Ovary (tissue), 9 donors: ENCODE measurements around the gene UTP20. TPM values are rescaled to one million over a fixed set of nuclear protein-coding genes. Genes with fewer than 3 reads are reported as not detected.

ENCODE experiments used
- DNase-seq, 5 donors: peaks; one replicate each; pipeline ENCODE4 v3.0.0-alpha.2; 2019 to 2020
- H3K27ac ChIP-seq, 2 donors: fragments of 200-600 bp; one replicate each; pipeline versions ENCODE4 v1.5.1 to v1.8.0; 2019 to 2022
- H3K27me3 ChIP-seq: fragments of 200-600 bp; one replicate; pipeline ENCODE4 v1.8.0; 2022
- H3K36me3 ChIP-seq: fragments of 200-600 bp; sonication (generic); one replicate; pipeline ENCODE4 v1.5.1; 2019
- H3K4me1 ChIP-seq: one replicate; pipeline ENCODE4 v1.8.1; 2013; ENCODE audit warnings: mild to moderate bottlenecking, moderate library complexity; ENCODE audit not compliant: insufficient read depth
- H3K4me3 ChIP-seq: fragments of 200-600 bp; sonication (generic); one replicate; pipeline ENCODE4 v1.5.1; 2017
- H3K9me3 ChIP-seq, 2 donors: fragments of 200-600 bp in 1 of 2; sonication (generic) in 1 of 2; one replicate each; pipeline versions ENCODE4 v1.5.1 to v1.8.1; 2013 to 2019; ENCODE audit warnings: mild to moderate bottlenecking in 1 of 2, moderate library complexity in 1 of 2
- CTCF ChIP-seq, 3 donors: fragments of 450-650 bp in 2 of 3; fragments of 200-600 bp in 1 of 3; IDR thresholded peaks; one replicate each; pipeline versions ENCODE4 v1.5.1 to v1.8.0; 2016 to 2022; ENCODE audit warnings: antibody characterized with exemption in 3 of 3, mild to moderate bottlenecking in 1 of 3
- EP300 ChIP-seq: sonication (generic); formaldehyde crosslinking; IDR thresholded peaks from one replicate; pipeline ENCODE4 v1.6.1; 2017; ENCODE audit warnings: antibody characterized with exemption
- POLR2A ChIP-seq: fragments of 450-650 bp; IDR thresholded peaks from one replicate; pipeline ENCODE4 v1.6.1; 2017; ENCODE audit warnings: antibody characterized with exemption, mild to moderate bottlenecking, moderate library complexity
- WGBS, 3 donors: extraction: QIAGEN DNeasy Blood & Tissue Kit in 1 of 3; methylation state at CpG; one replicate each; pipeline versions ENCODE4 v1.1.5 to v1.1.7; 2013 to 2017; 5-methylcytosine and 5-hydroxymethylcytosine counted together
- intact Hi-C, 4 donors: fragments of 100-400 bp; cut with DNase I; formaldehyde crosslinking; loops; one replicate each; pipeline versions ENCODE4 v1.11.0 to v1.15.1; 2022 to 2023
- polyA plus RNA-seq, 2 donors: library from polyadenylated mRNA; stranded (reverse); fragments of 200-250 nt in 1 of 2; fragments of 350-450 nt in 1 of 2; fragmentation: Illumina TruSeq in 1 of 2; extraction: RNeasy Lipid Tissue Mini Kit (QIAGEN cat#74804) in 1 of 2; gene quantifications; one replicate each; pipeline ENCODE4 v1.2.3, GENCODE V29; 2013 to 2014
- total RNA-seq, 7 donors: library from RNA; depleted of rRNA in 2 of 7; stranded (reverse); fragments of >200 nt in 2 of 7; fragmentation: NEBNext Ultra II Directional in 3 of 7; extraction: Animal tissue kit (Norgen Biotek cat#: 25700) in 3 of 7; gene quantifications; one replicate each; pipeline versions ENCODE4 v1.1.0 to v1.2.4, GENCODE V29; 2016 to 2023
- donor health status: DM: no; HTN: no; CAD: no; lungs with moderate emphysema.
- donor health status: DM: no; HTN: no; CAD: no.
- donor health status: Bipolar disorder and iron deficiency.
- donor health status: DM: yes; HTN: yes; CAD: no.
- donor health status: DM: no; HTN: no; CAD: no.
- donor health status: DM: yes; HTN: yes; CAD: no.

The UTP20 gene
- total and polyA plus RNA-seq, 9 donors: 3.4 to 27.7 (median 14.9) TPM

GRCh38 chr12:101323255-101323654 is 43.4 kb downstream of the UTP20 start:
- no peak for DNase-seq
- Histone ChIP-seq H3K9me3 (no peaks in the 10 kb centered on the region), H3K36me3 (no peaks in the 10 kb centered on the region), H3K4me3 (no peak overlapping the region), H3K27ac (no peak overlapping the region), H3K4me1 (no peaks in the 10 kb centered on the region), H3K27me3 (no peaks in the 10 kb centered on the region)
- WGBS, 3 donors: 99 to 100% (median 100%) methylated on average over 1 of the region's 1 CpG
- intact Hi-C loops: no loop called here
- TF ChIP-seq CTCF (IDR thresholded peaks at IDR 0.05): no peak
- TF ChIP-seq POLR2A: no peak

- H3K36me3 ChIP-seq: no peaks in the 10 kb centered on the region
Observed at GRCh38 chr12:101325590-101325989, 45.7 kb downstream of the UTP20 start.

GRCh38 chr12:101327051-101327450 is 47.1 kb downstream of the UTP20 start:
- intact Hi-C loops: no loop called here
- WGBS, 3 donors: 90 to 98% (median 98%) methylated on average over 8 of the region's 8 CpGs
- Histone ChIP-seq H3K9me3 (no peaks in the 10 kb centered on the region), H3K27me3 (no peaks in the 10 kb centered on the region), H3K27ac (no peak overlapping the region), H3K4me3 (no peak overlapping the region), H3K4me1 (no peaks in the 10 kb centered on the region), H3K36me3 (no peaks in the 10 kb centered on the region)
- no peak for TF ChIP-seq CTCF (IDR thresholded peaks at IDR 0.05)
- TF ChIP-seq POLR2A: no peak
- TF ChIP-seq EP300: no peak
- no peak for DNase-seq

More at GRCh38 chr12:101325590-101325989, 45.7 kb downstream of the UTP20 start:
- no peaks in the 10 kb centered on the region for H3K9me3 ChIP-seq
- WGBS, 3 donors: 89 to 90% (median 89%) methylated on average over 3 of the region's 3 CpGs
- H3K4me1 ChIP-seq: no peaks in the 10 kb centered on the region
- H3K27me3 ChIP-seq: no peaks in the 10 kb centered on the region
- no peak overlapping the region for H3K27ac ChIP-seq
- no peak for TF ChIP-seq POLR2A
- no peak for TF ChIP-seq CTCF (IDR thresholded peaks at IDR 0.05)
- no peak for TF ChIP-seq EP300
- H3K4me3 ChIP-seq: no peak overlapping the region
- DNase-seq: no peak
- intact Hi-C loops: no loop called here

GRCh38 chr12:101327546-101327945 is 47.6 kb downstream of the UTP20 start:
- intact Hi-C loops: no loop called here
- Histone ChIP-seq H3K9me3 (no peaks in the 10 kb centered on the region), H3K4me3 (no peak overlapping the region), H3K27me3 (no peaks in the 10 kb centered on the region), H3K4me1 (no peaks in the 10 kb centered on the region), H3K27ac (no peak overlapping the region), H3K36me3 (no peaks in the 10 kb centered on the region)
- TF ChIP-seq EP300 (no peak), CTCF (IDR thresholded peaks at IDR 0.05) (no peak), POLR2A (no peak)
- DNase-seq: no peak
- WGBS, 3 donors: 85 to 96% (median 90%) methylated on average over 2 of the region's 2 CpGs

GRCh38 chr12:101328917-101329316 is 49.0 kb downstream of the UTP20 start:
- intact Hi-C loops: no loop called here
- DNase-seq: no peak
- 93 to 96% (median 95%) methylated on average over 3 of the region's 3 CpGs for WGBS, 3 donors
- Histone ChIP-seq H3K4me3 (no peak overlapping the region), H3K36me3 (no peaks in the 10 kb centered on the region), H3K4me1 (no peaks in the 10 kb centered on the region), H3K27ac (no peak overlapping the region), H3K27me3 (no peaks in the 10 kb centered on the region), H3K9me3 (no peaks in the 10 kb centered on the region)
- TF ChIP-seq EP300: no peak
